PFSK-1 (cell line): ENCODE data around the gene STARD7.

Source experiments
- FOXP2 ChIP-seq: optimal IDR thresholded peaks from 2 replicates; pipeline ENCODE3; 2011; ENCODE audit warnings: borderline replicate concordance, control low read depth, inconsistent platforms; ENCODE audit not compliant: insufficient read depth; ENCODE audit errors: extremely low read length, extremely low read depth
- POLR2AphosphoS5 ChIP-seq: IDR thresholded peaks from 2 replicates; pipeline ENCODE4 v1.6.1; 2012; ENCODE audit warnings: low read depth, mild to moderate bottlenecking, control low read depth, low read length, moderate library complexity
- REST ChIP-seq, 2 experiments: IDR thresholded peaks; 2 replicates each; pipeline versions ENCODE4 v1.6.1 to v1.8.0; 2011 to 2012; ENCODE audit warnings: low read depth in 2 of 2, low read length in 2 of 2, control low read depth in 1 of 2, inconsistent platforms in 1 of 2, mild to moderate bottlenecking in 1 of 2, moderate library complexity in 1 of 2; ENCODE audit not compliant: insufficient read depth in 1 of 2
- SIN3A ChIP-seq: IDR thresholded peaks from 2 replicates; pipeline ENCODE4 v1.6.1; 2012; ENCODE audit warnings: mild to moderate bottlenecking, low read length, moderate library complexity, borderline replicate concordance; ENCODE audit not compliant: insufficient read depth
- TAF1 ChIP-seq: IDR thresholded peaks from 2 replicates; pipeline ENCODE4 v1.6.1; 2012; ENCODE audit warnings: low read length, control low read depth, borderline replicate concordance; ENCODE audit not compliant: insufficient read depth

STARD7 gene

GRCh38 chr2:96239745-96240264 lies 31.2 kb upstream of the STARD7 start:
- TF ChIP-seq POLR2AphosphoS5: no peak
- TF ChIP-seq REST (IDR thresholded peaks at IDR 0.05; ENCODE audit: insufficient read depth in 1 of 2, low read depth in 2 of 2, low read length in 2 of 2): no peak
- TF ChIP-seq SIN3A: no peak
- no peak for TF ChIP-seq FOXP2
- no peak for TF ChIP-seq TAF1

- TF ChIP-seq POLR2AphosphoS5: no peak
Measured at GRCh38 chr2:96239091-96239490, 30.5 kb upstream of the STARD7 start.

GRCh38 chr2:96238266-96238665 lies 29.6 kb upstream of the STARD7 start:
- TF ChIP-seq POLR2AphosphoS5: no peak
- no peak for TF ChIP-seq TAF1
- no peak for TF ChIP-seq FOXP2
- TF ChIP-seq REST (IDR thresholded peaks at IDR 0.05; ENCODE audit: insufficient read depth in 1 of 2, low read depth in 2 of 2, low read length in 2 of 2): no peak
- TF ChIP-seq SIN3A: no peak

- TF ChIP-seq REST (IDR thresholded peaks at IDR 0.05; ENCODE audit: insufficient read depth in 1 of 2, low read depth in 2 of 2, low read length in 2 of 2) (no peak), FOXP2 (no peak), TAF1 (no peak), SIN3A (no peak), POLR2AphosphoS5 (no peak)
Measured at GRCh38 chr2:96236882-96237281, 28.3 kb upstream of the STARD7 start.

GRCh38 chr2:96233880-96234316 lies 25.3 kb upstream of the STARD7 start:
- TF ChIP-seq FOXP2: no peak
- TF ChIP-seq TAF1: no peak
- TF ChIP-seq POLR2AphosphoS5: no peak
- TF ChIP-seq REST (IDR thresholded peaks at IDR 0.05; ENCODE audit: insufficient read depth in 1 of 2, low read depth in 2 of 2, low read length in 2 of 2): no peak
- no peak for TF ChIP-seq SIN3A
